Large intestine (tissue), 3 donors: Measurements from ENCODE around the gene RAB6B. TPM values are rescaled to one million over a fixed set of nuclear protein-coding genes. Genes with fewer than 3 reads are reported as not detected.

ENCODE experiments used
- DNase-seq, 2 donors: peaks; one replicate each; pipeline versions ENCODE4 v3.0.0 to v3.0.0-alpha.2; 2013
- H3K27ac ChIP-seq: one replicate; pipeline ENCODE4 v1.5.1; 2013; ENCODE audit warnings: low read length
- H3K27me3 ChIP-seq: 2 replicates; pipeline ENCODE4 v1.6.1; 2013; ENCODE audit warnings: low read length; ENCODE audit not compliant: control insufficient read depth, insufficient read depth
- H3K36me3 ChIP-seq: 2 replicates; pipeline ENCODE4 v1.6.1; 2013; ENCODE audit warnings: low read length; ENCODE audit not compliant: control insufficient read depth, insufficient read depth
- H3K4me1 ChIP-seq: one replicate; pipeline ENCODE4 v1.6.1; 2013; ENCODE audit warnings: low read length; ENCODE audit not compliant: control insufficient read depth, insufficient read depth
- H3K4me3 ChIP-seq: one replicate; pipeline ENCODE4 v1.5.1; 2013; ENCODE audit warnings: low read length
- H3K9me3 ChIP-seq: one replicate; pipeline ENCODE4 v1.6.1; 2013; ENCODE audit warnings: mild to moderate bottlenecking, low read depth, low read length, moderate library complexity; ENCODE audit not compliant: control insufficient read depth
- WGBS: methylation state at CpG from one replicate; pipeline ENCODE4 v1.1.5; 2013; ENCODE audit warnings: low lambda C conversion rate; ENCODE audit not compliant: insufficient coverage; 5-methylcytosine and 5-hydroxymethylcytosine counted together
- polyA plus RNA-seq: library from polyadenylated mRNA; unstranded; fragments of 120-200 nt; gene quantifications from one replicate; pipeline ENCODE4 v1.2.1, GENCODE V29; 2013

The RAB6B gene
- polyA plus RNA-seq, 1 donor: 8.8 TPM

GRCh38 chr3:133868758-133869475, 26.8 kb downstream of the RAB6B start:
- no peaks in the 10 kb centered on the region for H3K9me3 ChIP-seq
- H3K4me1 ChIP-seq: no peaks in the 10 kb centered on the region
- H3K4me3 ChIP-seq: no peak overlapping the region
- no CpG with 5 or more reads among the region's 7 CpGs for WGBS
- DNase-seq: no peak
- no peak overlapping the region for H3K27ac ChIP-seq
- H3K27me3 ChIP-seq: peaks cover 5% of the 10 kb centered on the region
- H3K36me3 ChIP-seq: no peaks in the 10 kb centered on the region

DNA sequence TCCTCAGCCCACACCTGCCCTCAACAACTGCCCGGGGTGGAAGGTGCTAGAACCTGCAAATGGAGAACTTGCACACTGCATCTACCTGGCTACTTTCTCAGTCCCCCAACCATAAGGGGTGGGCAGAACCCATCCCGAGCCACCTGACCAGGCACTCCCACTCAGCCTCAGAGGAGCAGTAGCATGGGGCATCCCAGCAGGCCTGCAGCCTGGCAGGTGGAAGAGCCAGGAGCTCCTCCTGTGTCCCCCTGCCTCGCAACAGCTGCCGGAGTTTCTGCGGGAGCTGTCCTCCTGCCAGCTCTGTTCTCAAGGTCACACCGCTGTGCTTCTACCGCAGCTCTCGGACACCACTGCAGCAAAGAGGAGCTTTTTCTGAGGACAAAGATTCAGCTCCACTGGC, 27.5 kb downstream of the RAB6B start:
- no CpG with 5 or more reads among the region's 8 CpGs for WGBS
- peaks cover 5% of the 10 kb centered on the region for H3K27me3 ChIP-seq
- H3K4me1 ChIP-seq: no peaks in the 10 kb centered on the region
- H3K27ac ChIP-seq: no peak overlapping the region
- no peaks in the 10 kb centered on the region for H3K36me3 ChIP-seq
- DNase-seq: no peak
- no peaks in the 10 kb centered on the region for H3K9me3 ChIP-seq
- no peak overlapping the region for H3K4me3 ChIP-seq

- Histone ChIP-seq H3K9me3 (no peaks in the 10 kb centered on the region), H3K4me1 (no peaks in the 10 kb centered on the region), H3K4me3 (no peak overlapping the region), H3K27me3 (peaks cover 5% of the 10 kb centered on the region), H3K27ac (no peak overlapping the region), H3K36me3 (no peaks in the 10 kb centered on the region)
- DNase-seq: no peak
- WGBS: no CpG with 5 or more reads among the region's 3 CpGs
Observed at GRCh38 chr3:133866141-133866540, 29.5 kb downstream of the RAB6B start.

GRCh38 chr3:133865136-133865855, 30.4 kb downstream of the RAB6B start:
- Histone ChIP-seq H3K9me3 (no peaks in the 10 kb centered on the region), H3K27ac (no peak overlapping the region), H3K4me1 (no peaks in the 10 kb centered on the region), H3K36me3 (no peaks in the 10 kb centered on the region), H3K4me3 (no peak overlapping the region), H3K27me3 (peaks cover 5% of the 10 kb centered on the region)
- no peak for DNase-seq
- no CpG with 5 or more reads among the region's 5 CpGs for WGBS

GRCh38 chr3:133864616-133865015, 31.1 kb downstream of the RAB6B start:
- Histone ChIP-seq H3K27ac (no peak overlapping the region), H3K4me1 (no peaks in the 10 kb centered on the region), H3K9me3 (no peaks in the 10 kb centered on the region), H3K4me3 (no peak overlapping the region), H3K27me3 (peaks cover 5% of the 10 kb centered on the region), H3K36me3 (no peaks in the 10 kb centered on the region)
- DNase-seq: no peak
- WGBS: no CpG with 5 or more reads among the region's 7 CpGs

DNA sequence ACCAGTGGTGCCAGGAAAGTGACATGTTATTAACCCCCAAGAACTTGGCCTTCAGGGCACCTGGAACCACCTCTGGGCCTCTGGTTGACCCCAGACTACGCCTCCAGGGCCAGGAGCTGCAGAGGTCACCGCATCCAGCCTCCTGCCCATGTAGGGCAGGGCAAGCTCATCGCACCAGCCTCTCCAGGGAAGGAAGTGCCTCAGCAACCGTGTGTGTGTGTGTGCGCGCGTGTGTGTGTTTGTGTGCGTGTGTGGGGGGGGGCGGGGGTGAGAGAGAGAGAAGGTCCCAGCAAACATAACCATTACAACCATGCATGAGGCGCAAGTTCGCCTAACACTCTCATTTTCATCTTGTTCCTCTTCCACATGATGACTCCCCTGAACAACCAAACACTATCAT, 31.8 kb downstream of the RAB6B start:
- H3K27me3 ChIP-seq: no peaks in the 10 kb centered on the region
- no peaks in the 10 kb centered on the region for H3K9me3 ChIP-seq
- H3K4me3 ChIP-seq: no peak overlapping the region
- no peak for DNase-seq
- no peaks in the 10 kb centered on the region for H3K36me3 ChIP-seq
- H3K27ac ChIP-seq: no peak overlapping the region
- H3K4me1 ChIP-seq: no peaks in the 10 kb centered on the region
- WGBS: no CpG with 5 or more reads among the region's 11 CpGs

GRCh38 chr3:133862161-133862560, 33.5 kb downstream of the RAB6B start:
- DNase-seq: no peak
- no peak overlapping the region for H3K4me3 ChIP-seq
- H3K27me3 ChIP-seq: no peaks in the 10 kb centered on the region
- H3K36me3 ChIP-seq: no peaks in the 10 kb centered on the region
- no peak overlapping the region for H3K27ac ChIP-seq
- no peaks in the 10 kb centered on the region for H3K4me1 ChIP-seq
- no peaks in the 10 kb centered on the region for H3K9me3 ChIP-seq
- no CpG with 5 or more reads among the region's 4 CpGs for WGBS

GRCh38 chr3:133860519-133860918, 35.2 kb downstream of the RAB6B start:
- H3K4me1 ChIP-seq: no peaks in the 10 kb centered on the region
- DNase-seq: no peak
- H3K9me3 ChIP-seq: no peaks in the 10 kb centered on the region
- H3K27me3 ChIP-seq: no peaks in the 10 kb centered on the region
- no peak overlapping the region for H3K4me3 ChIP-seq
- H3K36me3 ChIP-seq: no peaks in the 10 kb centered on the region
- no peak overlapping the region for H3K27ac ChIP-seq
- WGBS: no CpG with 5 or more reads among the region's 5 CpGs

GRCh38 chr3:133859381-133860234, 36.1 kb downstream of the RAB6B start:
- no peaks in the 10 kb centered on the region for H3K36me3 ChIP-seq
- H3K4me1 ChIP-seq: no peaks in the 10 kb centered on the region
- WGBS: no CpG with 5 or more reads among the region's 12 CpGs
- no peaks in the 10 kb centered on the region for H3K9me3 ChIP-seq
- H3K4me3 ChIP-seq: no peak overlapping the region
- DNase-seq: no peak
- H3K27me3 ChIP-seq: no peaks in the 10 kb centered on the region
- H3K27ac ChIP-seq: no peak overlapping the region

GRCh38 chr3:133857767-133858166, 37.9 kb downstream of the RAB6B start:
- no CpG with 5 or more reads among the region's 8 CpGs for WGBS
- no peaks in the 10 kb centered on the region for H3K27me3 ChIP-seq
- no peaks in the 10 kb centered on the region for H3K4me1 ChIP-seq
- H3K4me3 ChIP-seq: no peak overlapping the region
- H3K9me3 ChIP-seq: no peaks in the 10 kb centered on the region
- no peak overlapping the region for H3K27ac ChIP-seq
- H3K36me3 ChIP-seq: no peaks in the 10 kb centered on the region
- DNase-seq: no peak
